ENCODE measurements around the gene NAA50. TPM values are rescaled to one million over a fixed set of nuclear protein-coding genes. Genes with fewer than 3 reads are reported as not detected.

The NAA50 gene
- total and polyA plus RNA-seq, 2 donors (not counting 3 experiments of a cell fraction or from before 2014, with no cell fraction given): 53.1 to 160 TPM

DNA sequence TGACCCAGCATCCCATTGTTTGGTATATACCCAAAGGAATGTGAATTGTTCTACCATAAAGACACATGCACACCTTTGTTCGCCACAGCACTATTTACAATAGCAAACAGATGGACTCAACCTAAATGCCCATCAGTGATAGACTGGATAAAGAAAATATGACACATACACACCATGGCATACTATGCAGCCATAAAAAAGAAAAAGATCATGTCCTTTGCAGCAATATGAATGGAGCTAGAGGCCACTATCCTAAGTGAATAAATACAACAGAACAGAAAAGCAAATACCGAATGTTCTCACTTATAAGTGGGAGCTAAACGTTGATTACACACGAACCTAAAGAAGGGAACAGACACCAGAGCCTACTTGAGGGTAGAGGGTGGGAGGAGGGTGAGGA lies 38.2 kb downstream of the NAA50 start:
- POLR2A ChIA-PET: no interaction called here
- Histone ChIP-seq H3K4me3 (replicated peaks in 1 of 3; ENCODE audit: insufficient read depth in 1 of 3, low read depth in 1 of 3, low read length in 3 of 3) (no peak overlapping the region), H2AFZ (ENCODE audit: low read depth, low read length) (no peak overlapping the region), H3K4me2 (ENCODE audit: insufficient read depth, low read length) (no peak overlapping the region), H3K9me1 (replicated peaks; ENCODE audit: control insufficient read depth, extremely low read depth, insufficient read depth, low read length) (no peaks in the 10 kb centered on the region), H3K4me1 (ENCODE audit: control insufficient read depth, extremely low read depth, insufficient read depth, low read length) (no peaks in the 10 kb centered on the region), H3K9me3 (replicated peaks; ENCODE audit: control insufficient read depth, insufficient read depth, low read length) (no peaks in the 10 kb centered on the region), H3K79me2 (ENCODE audit: control insufficient read depth, insufficient read depth, low read length) (no peaks in the 10 kb centered on the region), H4K20me1 (replicated peaks; ENCODE audit: control insufficient read depth, extremely low read depth, insufficient read depth, low read length) (no peaks in the 10 kb centered on the region), H3K36me3 (ENCODE audit: control insufficient read depth in 2 of 2, extremely low read depth in 1 of 2, insufficient read depth in 2 of 2, low read length in 2 of 2) (no peaks in the 10 kb centered on the region), H3K27me3 (ENCODE audit: control insufficient read depth in 2 of 2, insufficient read depth in 2 of 2, low read length in 2 of 2) (peaks cover 0 to 8% of the 10 kb centered on the region in 2 experiments), H3K9ac (replicated peaks; ENCODE audit: extremely low read depth, insufficient read depth, low read length) (no peak overlapping the region), H3K27ac (ENCODE audit: insufficient read depth, low read depth, low read length) (no peak overlapping the region)
- TF ChIP-seq GATA2 (IDR thresholded peaks at IDR 0.05; ENCODE audit: insufficient read depth, insufficient read length, low read depth, low read length) (no peak), POLR2AphosphoS5 (IDR thresholded peaks at IDR 0.05; ENCODE audit: insufficient read depth, low read depth, low read length) (no peak), EZH2 (IDR thresholded peaks at IDR 0.05; ENCODE audit: borderline replicate concordance, low read depth, low read length, severe bottlenecking) (no peak), CTCF (IDR thresholded peaks at IDR 0.05; ENCODE audit: extremely low read depth in 1 of 2, insufficient read depth in 1 of 2, low read depth in 1 of 2, low read length in 2 of 2) (no peak), MAX (IDR thresholded peaks at IDR 0.05; ENCODE audit: insufficient read depth, insufficient read length) (no peak), POLR2A (IDR thresholded peaks at IDR 0.05; ENCODE audit: low read depth, low read length) (no peak), MYC (IDR thresholded peaks at IDR 0.05; ENCODE audit: low read depth, low read length) (no peak), JUN (IDR thresholded peaks at IDR 0.05; ENCODE audit: borderline replicate concordance, insufficient read depth, insufficient read length, low read depth) (no peak), FOS (IDR thresholded peaks at IDR 0.05; ENCODE audit: borderline replicate concordance, insufficient read depth, low read length) (no peak)
- CTCF ChIA-PET: no interaction called here
- dilution Hi-C loops (cut with MboI; ENCODE audit: extremely low pct_ligation_motif_present, low sequenced_read_pairs) (no loop called here), intact Hi-C loops (cut with micrococcal nuclease) (no loop called here)
- DNase-seq (ENCODE audit: low read depth, low spot score) (no peak), FAIRE-seq (no peak)
- no TSS peak for BruUV-seq (replicated peaks)
